HUES64 (cell line): Measurements from ENCODE around the gene PTH2.
"Not testable (repeated sequence)": the region's sequence is repeated elsewhere in the genome, so short reads cannot be mapped to it uniquely, and the experiment has no call there.

ENCODE experiments used
- H3K27ac ChIP-seq: 2 replicates; pipeline ENCODE4 v1.7.0; 2013; ENCODE audit warnings: low read depth, low read length, inconsistent platforms
- H3K27me3 ChIP-seq: 2 replicates; pipeline ENCODE4 v1.6.1; 2013; ENCODE audit warnings: mild to moderate bottlenecking, low read length; ENCODE audit not compliant: insufficient read depth
- H3K36me3 ChIP-seq: 2 replicates; pipeline ENCODE4 v1.6.1; 2013; ENCODE audit warnings: mild to moderate bottlenecking, low read length; ENCODE audit not compliant: insufficient read depth
- H3K4me1 ChIP-seq: 2 replicates; pipeline ENCODE4 v1.6.1; 2013; ENCODE audit warnings: mild to moderate bottlenecking, low read length, moderate library complexity; ENCODE audit not compliant: insufficient read depth
- H3K4me3 ChIP-seq: 2 replicates; pipeline ENCODE4 v1.5.1; 2013; ENCODE audit warnings: mild to moderate bottlenecking, low read length, moderate library complexity
- H3K9ac ChIP-seq: 2 replicates; pipeline ENCODE4 v1.6.1; 2013; ENCODE audit warnings: mild to moderate bottlenecking, low read depth, low read length
- H3K9me3 ChIP-seq: 2 replicates; pipeline ENCODE4 v1.6.1; 2013; ENCODE audit warnings: low read depth, low read length; ENCODE audit not compliant: insufficient read depth
- WGBS: fragments of 150-250, 120-280 bp; methylation state at CpG from one replicate; pipeline ENCODE4 v1.1.7; 2013; ENCODE audit warnings: missing lambda C conversion rate; 5-methylcytosine and 5-hydroxymethylcytosine counted together

PTH2 gene

DNA sequence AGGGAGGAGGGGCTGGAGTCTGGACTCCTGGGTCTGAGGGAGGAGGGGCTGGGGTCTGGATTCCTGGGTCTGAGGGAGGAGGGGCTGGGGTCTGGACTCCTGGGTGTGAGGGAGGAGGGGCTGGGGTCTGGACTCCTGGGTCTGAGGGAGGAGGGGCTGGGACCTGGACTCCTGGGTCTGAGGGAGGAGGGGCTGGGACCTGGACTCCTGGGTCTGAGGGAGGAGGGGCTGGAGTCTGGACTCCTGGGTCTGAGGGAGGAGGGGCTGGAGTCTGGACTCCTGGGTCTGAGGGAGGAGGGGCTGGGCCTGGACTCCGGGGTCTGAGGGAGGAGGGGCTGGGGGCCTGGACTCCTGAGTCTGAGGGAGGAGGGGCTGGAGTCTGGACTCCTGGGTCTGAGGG is 37.9 kb upstream of the PTH2 start:
- not testable (repeated sequence) for H3K27me3 ChIP-seq, H3K9me3 ChIP-seq, H3K27ac ChIP-seq, H3K4me1 ChIP-seq, H3K9ac ChIP-seq, H3K4me3 ChIP-seq
- peaks cover 22% of the 10 kb centered on the region for H3K36me3 ChIP-seq
- WGBS: no CpG with 5 or more reads among the region's 1 CpG

DNA sequence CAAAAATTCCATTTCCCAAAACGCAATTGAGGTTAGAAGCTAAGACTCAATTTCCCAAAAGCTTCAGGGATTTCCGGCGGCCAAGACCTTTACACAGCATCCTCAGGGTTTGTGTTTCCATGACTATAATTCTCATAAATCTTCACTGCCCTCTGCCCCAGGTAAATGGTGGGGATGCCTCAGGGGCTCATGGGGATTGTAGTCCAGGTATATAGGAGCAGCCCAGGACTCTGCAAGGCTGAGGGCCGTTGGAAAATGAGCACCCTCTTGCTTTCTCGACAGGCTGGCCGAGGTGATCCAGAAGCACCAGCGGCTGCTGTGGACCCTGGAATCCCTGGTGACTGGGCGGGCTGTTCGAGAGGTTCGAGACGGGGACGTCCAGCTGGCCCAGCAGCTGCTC is 36.1 kb upstream of the PTH2 start:
- no peak overlapping the region for H3K4me3 ChIP-seq
- no peaks in the 10 kb centered on the region for H3K9me3 ChIP-seq
- no peaks in the 10 kb centered on the region for H3K27me3 ChIP-seq
- H3K36me3 ChIP-seq: peaks cover 16% of the 10 kb centered on the region
- H3K4me1 ChIP-seq: 0 out of 2 replicates have a peak, but pooled peaks cover under 1% of the 10 kb centered on the region
- 88% methylated on average over 12 of the region's 12 CpGs for WGBS
- no peak overlapping the region for H3K27ac ChIP-seq
- no peak overlapping the region for H3K9ac ChIP-seq

- Histone ChIP-seq H3K4me3 (no peak overlapping the region), H3K9ac (no peak overlapping the region), H3K27ac (no peak overlapping the region), H3K9me3 (no peaks in the 10 kb centered on the region), H3K4me1 (0 out of 2 replicates have a peak, but pooled peaks cover 6% of the 10 kb centered on the region), H3K36me3 (peaks cover 13% of the 10 kb centered on the region), H3K27me3 (no peaks in the 10 kb centered on the region)
- 94% methylated on average over 4 of the region's 5 CpGs for whole genome bisulfite sequencing
Observed at GRCh38 chr19:49458567-49458903, 35.3 kb upstream of the PTH2 start.

DNA sequence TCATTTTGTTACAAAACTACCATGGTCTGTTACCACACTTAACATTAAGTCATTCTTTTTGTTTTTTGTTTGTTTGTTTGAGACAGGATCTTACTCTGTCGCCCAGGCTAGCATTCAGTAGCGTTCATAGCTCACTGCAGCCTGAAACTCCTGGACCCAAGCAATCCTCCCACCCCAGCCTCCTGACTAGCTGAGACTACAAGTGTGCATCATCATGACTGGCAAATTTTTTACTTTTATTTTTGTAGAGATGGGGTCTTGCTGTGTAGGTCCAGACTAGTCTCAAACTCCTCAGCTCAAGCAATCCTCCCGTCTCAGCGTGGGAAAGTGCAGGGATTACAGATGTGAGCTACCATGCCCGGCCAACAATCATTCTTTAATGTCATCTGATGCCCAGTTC is 33.1 kb upstream of the PTH2 start:
- Histone ChIP-seq H3K36me3 (peaks cover 13% of the 10 kb centered on the region), H3K9ac (no peak overlapping the region), H3K27ac (no peak overlapping the region), H3K9me3 (no peaks in the 10 kb centered on the region), H3K27me3 (no peaks in the 10 kb centered on the region), H3K4me1 (0 out of 2 replicates have a peak, but pooled peaks cover 6% of the 10 kb centered on the region), H3K4me3 (no peak overlapping the region)
- 96% methylated on average over 5 of the region's 5 CpGs for WGBS

DNA sequence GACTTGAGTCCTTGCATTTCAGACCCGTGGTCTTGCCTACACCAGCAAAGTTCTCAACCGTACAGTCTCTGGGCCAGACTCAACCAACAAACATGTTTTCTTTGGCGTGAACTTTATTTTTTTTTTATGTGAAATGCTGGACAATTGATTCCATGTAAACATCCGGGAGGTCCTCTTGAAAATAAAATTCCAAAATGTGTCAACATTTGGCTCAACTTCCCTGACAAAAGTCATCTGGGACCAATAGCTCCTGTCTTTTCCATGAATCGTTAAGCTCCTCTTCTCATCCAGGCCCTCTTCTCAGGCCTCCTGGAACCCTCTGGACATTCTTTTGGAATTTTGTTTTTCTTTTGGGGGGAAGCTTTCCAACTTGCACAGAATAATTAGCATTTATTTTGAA is 32.5 kb upstream of the PTH2 start:
- WGBS: 97% methylated on average over 5 of the region's 5 CpGs
- H3K9me3 ChIP-seq: no peaks in the 10 kb centered on the region
- H3K36me3 ChIP-seq: peaks cover 12% of the 10 kb centered on the region
- no peak overlapping the region for H3K9ac ChIP-seq
- H3K4me3 ChIP-seq: no peak overlapping the region
- no peaks in the 10 kb centered on the region for H3K27me3 ChIP-seq
- H3K4me1 ChIP-seq: peaks cover 7% of the 10 kb centered on the region; the same call in 1 of the 2 replicates
- no peak overlapping the region for H3K27ac ChIP-seq

- H3K36me3 ChIP-seq: peaks cover 18% of the 10 kb centered on the region
- H3K9me3 ChIP-seq: no peaks in the 10 kb centered on the region
- peak overlapping the region; percentile 81 for H3K4me3 ChIP-seq
- peak overlapping the region; percentile 97 for H3K27ac ChIP-seq
- peaks cover 10% of the 10 kb centered on the region; the same call in 1 of the 2 replicates for H3K4me1 ChIP-seq
- H3K27me3 ChIP-seq: no peaks in the 10 kb centered on the region
- WGBS: 41% methylated on average over 10 of the region's 10 CpGs
- H3K9ac ChIP-seq: peak overlapping the region; percentile 94
Observed at GRCh38 chr19:49453757-49454240, 30.6 kb upstream of the PTH2 start.

- no peaks in the 10 kb centered on the region for H3K9me3 ChIP-seq
- peak within 1 kb of the TSS; percentile 97 for H3K27ac ChIP-seq
- H3K36me3 ChIP-seq: peaks cover 21% of the 10 kb centered on the region
- peak within 1 kb of the TSS; percentile 94 for H3K9ac ChIP-seq
- peak within 1 kb of the TSS; percentile 81 for H3K4me3 ChIP-seq
- no peaks in the 10 kb centered on the region for H3K27me3 ChIP-seq
- H3K4me1 ChIP-seq: peaks cover 10% of the 10 kb centered on the region; the same call in 1 of the 2 replicates
- WGBS: under 1% methylated on average over 66 of the region's 66 CpGs
Observed at GRCh38 chr19:49453013-49453756, 29.9 kb upstream of the PTH2 start, which contains the start of gene ALDH16A1. Gene ALDH16A1 (plus strand): TSS chr19:49453225. CDS start chr19:49453332, 107 bp downstream.

DNA sequence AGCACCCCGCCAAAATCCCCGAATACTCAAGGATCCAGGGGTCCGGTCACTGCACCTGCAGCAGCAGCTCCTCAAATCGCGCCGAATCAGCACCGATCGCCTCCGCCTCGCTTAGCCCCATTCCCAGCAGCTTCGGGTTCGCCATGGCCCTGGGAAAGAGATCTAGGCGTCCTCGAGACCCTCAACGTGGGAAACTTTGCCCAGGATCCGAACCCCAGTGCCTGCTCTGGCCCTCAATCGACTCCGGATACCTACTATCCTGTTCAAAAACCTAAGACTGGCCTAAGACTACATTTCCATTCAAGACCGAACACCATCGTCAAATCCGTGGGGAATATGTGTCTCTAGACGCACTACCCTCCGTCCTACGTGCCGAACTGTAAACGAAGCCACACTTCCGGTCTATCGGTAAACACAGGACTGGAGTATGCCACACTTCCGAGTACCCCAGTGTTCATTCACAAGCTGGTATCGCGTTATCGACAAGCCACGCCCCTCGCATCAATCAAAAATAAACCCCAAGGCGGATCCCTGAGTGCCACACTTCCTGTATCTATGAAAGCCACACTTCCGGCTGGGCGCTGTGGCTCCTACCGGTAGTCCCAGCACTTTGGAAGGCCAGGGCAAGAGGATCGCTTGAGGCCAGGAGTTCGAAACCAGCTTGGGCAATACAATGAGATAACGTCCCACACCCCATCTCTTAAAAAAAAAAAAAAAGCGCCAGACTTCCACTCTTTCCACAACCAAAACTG is 28.4 kb upstream of the PTH2 start, which contains the start of gene PIH1D1:
Gene PIH1D1 (minus strand): TSS at position 385 of the 752 bp plus-strand sequence. CDS start 240 bp downstream, at position 145.
- Histone ChIP-seq H3K4me3 (peak within 1 kb of the TSS; percentile 81), H3K9me3 (no peaks in the 10 kb centered on the region), H3K9ac (peak within 1 kb of the TSS; percentile 94), H3K4me1 (peaks cover 13% of the 10 kb centered on the region; the same call in 1 of the 2 replicates), H3K36me3 (peaks cover 32% of the 10 kb centered on the region), H3K27me3 (no peaks in the 10 kb centered on the region), H3K27ac (peak within 1 kb of the TSS; percentile 97)
- WGBS: under 1% methylated on average over 42 of the region's 42 CpGs

DNA sequence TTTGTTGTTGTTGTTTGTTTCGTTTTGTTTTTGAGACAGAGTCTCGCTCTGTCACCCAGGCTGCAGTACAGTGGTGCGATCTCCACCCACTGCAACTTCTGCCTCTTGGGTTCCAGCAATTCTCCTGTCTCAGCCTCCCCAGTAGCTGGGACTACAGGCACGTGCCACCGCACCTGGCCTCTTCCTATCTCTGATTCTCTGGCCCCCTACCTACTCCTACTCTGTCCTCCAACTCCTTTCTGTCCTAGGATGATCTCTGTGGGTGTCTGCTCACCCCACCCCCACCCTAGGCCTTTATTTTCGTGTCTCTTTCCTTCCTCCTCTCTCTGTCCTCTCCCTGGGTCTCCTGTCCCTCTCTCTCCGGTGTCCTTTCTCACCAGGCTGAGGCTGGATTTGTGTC is 27.2 kb upstream of the PTH2 start:
- Histone ChIP-seq H3K27me3 (no peaks in the 10 kb centered on the region), H3K27ac (no peak overlapping the region), H3K9ac (peak overlapping the region; percentile 94; the same call in 1 of the 2 replicates), H3K36me3 (peaks cover 34% of the 10 kb centered on the region), H3K4me1 (peaks cover 13% of the 10 kb centered on the region; the same call in 1 of the 2 replicates), H3K4me3 (peak overlapping the region; percentile 81), H3K9me3 (no peaks in the 10 kb centered on the region)
- WGBS: 89% methylated on average over 7 of the region's 7 CpGs

GRCh38 chr19:49448432-49448786 is 25.2 kb upstream of the PTH2 start:
- no peak overlapping the region for H3K4me3 ChIP-seq
- WGBS: 95% methylated on average over 6 of the region's 6 CpGs
- H3K9me3 ChIP-seq: no peaks in the 10 kb centered on the region
- H3K4me1 ChIP-seq: peaks cover 7% of the 10 kb centered on the region; the same call in 1 of the 2 replicates
- no peak overlapping the region for H3K9ac ChIP-seq
- H3K27me3 ChIP-seq: no peaks in the 10 kb centered on the region
- no peak overlapping the region for H3K27ac ChIP-seq
- H3K36me3 ChIP-seq: peaks cover 34% of the 10 kb centered on the region
